GM18873 (cell line): ENCODE measurements around the gene SFRP5.

Source experiments
- ATAC-seq: cut with Tn5 transposase; IDR thresholded peaks from one replicate; pipeline ENCODE4 v1.9.1; 2021; ENCODE audit warnings: mild to moderate bottlenecking, moderate library complexity, moderate number of reproducible peaks; ENCODE audit not compliant: unreplicated experiment, low FRiP score

The SFRP5 gene

DNA sequence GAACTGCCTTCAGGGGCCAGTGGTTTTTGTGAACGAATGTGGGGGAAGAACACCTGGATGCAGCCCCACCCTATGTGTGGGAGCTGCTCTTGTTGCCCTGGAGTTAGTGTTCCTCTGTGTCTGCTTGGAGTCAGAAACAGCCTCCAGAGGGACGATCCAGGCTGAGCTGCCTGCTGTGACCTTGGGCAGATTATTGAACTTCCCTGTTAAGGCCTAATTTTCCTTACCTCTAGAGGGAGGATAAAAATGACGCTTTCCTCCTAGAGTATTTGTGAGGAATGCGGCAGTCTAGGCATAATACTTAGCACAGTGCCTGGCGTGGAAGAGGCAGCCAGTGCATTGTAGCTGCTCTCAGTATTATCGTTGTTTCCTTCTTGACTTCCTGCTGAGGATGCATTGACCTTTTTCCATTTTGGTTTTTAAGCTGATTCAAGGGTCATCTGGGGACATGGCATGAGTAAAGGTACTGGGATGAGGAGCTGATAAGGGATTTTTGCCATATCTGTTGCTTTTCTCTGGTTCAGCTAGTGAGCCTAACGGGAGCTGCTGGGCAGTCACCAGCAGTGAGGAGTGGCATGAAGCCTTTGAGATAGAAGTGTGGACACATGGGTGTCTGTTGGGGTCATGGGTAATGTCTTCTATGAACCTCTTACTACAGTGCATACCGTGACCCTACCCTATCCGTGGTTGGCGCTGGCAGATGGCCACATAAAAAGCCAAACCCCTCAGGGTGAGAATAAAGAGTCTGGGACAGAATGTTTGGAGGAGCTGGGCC lies 28.4 kb downstream of the SFRP5 start:
- ATAC-seq, result no peak

- ATAC-seq, result no peak
Observed at GRCh38 chr10:97740613-97741012, 31.2 kb downstream of the SFRP5 start.

DNA sequence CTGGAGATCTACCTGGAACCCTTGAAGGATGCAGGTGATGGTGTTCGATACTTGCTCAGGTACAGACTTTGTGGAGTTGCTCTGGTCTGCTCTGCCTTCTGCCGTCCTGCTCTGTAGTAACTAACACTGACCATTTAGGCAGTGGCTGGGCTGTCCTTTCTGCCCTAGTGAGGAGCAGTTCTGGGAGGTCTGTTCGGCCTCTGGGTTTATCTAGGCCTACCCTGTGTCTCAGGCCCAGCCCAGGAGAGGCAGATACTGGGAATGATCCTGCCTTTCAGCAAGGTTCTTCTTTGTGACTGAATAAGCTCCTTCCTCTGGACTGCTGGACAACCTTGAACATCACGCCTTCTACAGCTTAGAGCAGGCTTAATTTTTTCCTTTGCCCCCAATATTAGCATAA lies 33.2 kb downstream of the SFRP5 start:
- no peak for ATAC-seq

DNA sequence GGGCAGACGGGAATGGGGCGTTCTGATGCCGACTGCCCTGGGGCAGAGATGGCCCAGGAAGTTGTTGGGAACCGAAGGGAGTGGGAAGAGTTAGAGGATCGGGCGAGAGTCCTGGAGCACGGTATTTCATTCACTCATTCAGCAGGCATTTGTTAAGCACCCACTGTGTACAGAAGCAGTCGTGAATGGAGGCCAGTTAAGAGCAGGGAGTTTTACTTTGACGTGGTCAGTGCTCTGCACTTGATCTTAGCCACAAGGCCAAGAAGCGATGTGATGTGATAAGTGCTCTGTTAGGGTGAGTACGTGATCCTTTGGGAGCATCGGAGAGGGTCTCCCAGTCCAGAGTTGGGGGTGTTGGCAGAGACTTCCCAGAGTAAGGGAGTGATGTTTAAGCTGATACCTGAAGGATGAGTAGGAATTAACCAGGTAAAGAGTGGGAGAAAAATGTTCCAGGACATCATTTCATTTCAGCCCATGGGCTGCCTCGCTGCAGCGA lies 34.0 kb downstream of the SFRP5 start:
- ATAC-seq, result peak; percentile 4

GRCh38 chr10:97736902-97737769 lies 34.7 kb downstream of the SFRP5 start, which contains the start of gene ZFYVE27:
Gene ZFYVE27, plus strand, starts transcription at chr10:97737128. Its CDS starts 1,350 bp downstream, at chr10:97738478.
- ATAC-seq, result peak; percentile 74

DNA sequence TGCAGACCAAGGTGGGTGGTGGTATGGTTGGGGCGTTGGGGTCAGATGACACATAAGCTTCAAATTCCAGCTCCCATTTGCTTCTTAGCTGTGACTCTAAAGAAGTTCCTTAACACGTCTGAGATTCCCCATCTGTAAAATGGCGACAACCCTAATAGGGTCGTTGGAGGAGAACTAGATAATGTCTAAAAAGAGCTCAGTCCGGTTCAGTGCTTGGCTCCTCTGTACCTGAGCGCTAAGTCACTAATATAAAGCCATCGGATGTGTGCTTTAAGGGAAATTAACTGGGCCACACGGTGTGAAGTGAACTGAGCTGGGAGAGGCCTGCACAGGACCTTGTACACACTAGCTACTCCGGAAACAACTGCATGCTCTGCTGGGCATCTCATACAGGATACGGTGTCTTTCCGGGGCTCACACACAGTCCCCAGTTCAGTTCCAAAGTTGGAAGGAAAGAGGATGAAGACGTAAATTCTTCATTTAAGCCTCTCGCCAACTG lies 35.3 kb downstream of the SFRP5 start:
- ATAC-seq, result peak; percentile 4

- ATAC-seq, result no peak
Observed at GRCh38 chr10:97734021-97734420, 37.8 kb downstream of the SFRP5 start.

DNA sequence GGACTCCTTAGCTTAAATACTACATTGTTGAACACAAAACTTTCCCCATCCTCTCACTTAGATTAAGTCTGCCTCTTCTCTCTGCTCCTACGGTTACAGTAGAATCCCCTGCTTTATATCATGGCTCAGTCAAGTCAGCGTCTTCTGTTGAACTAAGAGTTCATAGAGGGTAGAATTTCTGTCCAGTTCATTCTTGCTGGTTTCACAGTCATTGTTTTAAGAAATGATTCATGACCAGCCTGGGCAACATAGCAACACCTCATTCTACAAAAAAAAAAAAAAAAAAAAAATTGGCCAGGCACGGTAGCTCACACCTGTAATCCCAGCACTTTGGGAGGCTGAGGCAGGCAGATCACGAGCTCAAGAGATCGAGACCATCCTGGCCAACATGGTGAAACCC lies 38.5 kb downstream of the SFRP5 start:
- ATAC-seq, result no peak

DNA sequence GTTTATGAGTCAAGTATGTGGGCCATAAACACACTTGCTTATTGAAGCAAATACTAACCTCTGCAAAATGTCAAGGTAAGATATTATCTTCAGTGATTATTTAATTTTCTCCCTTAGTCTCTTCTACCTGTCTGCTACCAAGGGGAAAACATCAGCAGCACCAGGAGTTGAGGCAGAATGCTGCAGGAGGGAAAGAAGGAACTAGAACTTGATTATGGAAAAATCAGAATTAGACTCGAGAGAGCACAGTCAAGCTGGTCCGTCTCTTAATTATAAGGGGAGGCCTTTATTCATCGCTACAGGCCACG lies 39.8 kb downstream of the SFRP5 start:
- no peak for ATAC-seq

DNA sequence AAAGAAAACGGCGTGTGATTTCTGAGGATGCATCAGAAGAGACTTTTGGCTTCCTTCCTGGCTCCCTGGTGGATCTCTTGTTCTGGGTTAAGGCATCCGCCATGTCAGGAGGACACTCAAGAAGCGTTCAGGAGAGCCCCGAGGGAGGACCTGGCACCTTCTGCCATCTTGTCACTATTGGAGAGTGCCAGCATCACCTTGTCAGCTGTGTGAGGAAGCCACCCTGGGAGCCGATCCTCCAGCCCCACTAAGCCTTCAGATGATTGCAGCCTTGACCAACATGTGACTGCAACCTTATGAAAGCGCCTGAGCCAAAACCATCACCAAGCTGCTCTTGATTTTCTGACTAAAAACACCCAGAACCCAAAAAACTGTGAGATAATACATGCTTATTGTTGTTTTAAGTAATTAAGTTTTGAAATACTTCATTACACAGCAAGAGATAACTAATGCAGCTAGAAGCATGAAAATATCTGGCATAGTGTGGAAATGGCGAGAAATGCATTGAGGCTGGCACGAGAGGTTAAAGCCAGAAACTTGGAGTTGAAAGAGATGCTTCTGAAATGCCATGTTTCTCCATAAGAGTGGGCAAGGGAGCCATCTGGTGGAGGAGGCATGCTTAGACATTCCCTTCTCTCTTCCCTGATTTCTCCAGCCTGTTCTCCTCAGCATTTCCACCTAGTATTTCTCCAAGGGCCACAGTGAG lies 40.3 kb downstream of the SFRP5 start:
- no peak for ATAC-seq

GRCh38 chr10:97729014-97729413 lies 42.8 kb downstream of the SFRP5 start:
- no peak for ATAC-seq

- no peak for ATAC-seq
Observed at GRCh38 chr10:97726636-97727178, 45.1 kb downstream of the SFRP5 start.

- ATAC-seq, result no peak
Observed at GRCh38 chr10:97724341-97724941, 47.4 kb downstream of the SFRP5 start.

- ATAC-seq, result no peak
Observed at GRCh38 chr10:97723001-97723400, 48.8 kb downstream of the SFRP5 start.

GRCh38 chr10:97721871-97722780 lies 49.7 kb downstream of the SFRP5 start:
- no peak for ATAC-seq

DNA sequence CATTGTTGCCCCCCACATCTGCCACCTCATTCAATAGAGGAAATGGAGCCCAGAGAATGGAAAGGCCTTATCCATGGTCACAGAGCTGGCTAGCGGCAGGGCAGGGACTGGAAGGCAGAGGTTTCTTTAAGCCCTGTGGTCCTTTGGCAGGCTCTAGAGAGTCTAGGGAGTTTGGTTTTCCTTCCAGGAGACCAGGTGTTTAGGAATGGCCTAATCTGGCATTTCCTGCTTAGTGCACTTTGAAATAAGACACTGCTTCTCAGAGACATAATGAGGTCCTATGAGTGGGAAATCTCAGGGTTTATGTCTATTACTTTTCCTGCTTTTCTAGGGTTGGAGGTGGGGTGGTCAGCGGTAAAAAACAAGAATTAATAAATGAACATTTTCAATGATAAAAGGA lies 52.2 kb downstream of the SFRP5 start:
- no peak for ATAC-seq

- ATAC-seq, result no peak
Observed at GRCh38 chr10:97718659-97719142, 53.1 kb downstream of the SFRP5 start.

DNA sequence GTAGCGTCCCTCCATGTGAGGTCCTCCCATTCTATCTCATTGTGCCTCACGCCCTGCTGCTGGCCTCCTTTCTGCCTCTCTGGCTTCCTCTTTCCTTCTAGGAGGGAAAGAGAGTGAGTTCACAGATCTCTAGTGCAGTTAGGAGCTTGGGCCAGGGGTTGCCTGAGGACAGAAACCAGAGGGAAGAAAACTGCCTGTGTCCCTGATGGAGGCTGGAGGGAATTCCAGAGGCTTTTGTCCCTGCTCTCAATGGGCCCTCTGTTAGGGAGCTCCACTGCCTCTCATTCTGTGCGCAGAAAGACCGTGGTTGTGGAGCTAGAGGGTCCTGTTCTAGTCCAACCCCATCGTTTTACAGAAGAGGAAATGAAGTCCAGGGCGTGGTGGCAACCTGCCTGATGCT lies 53.6 kb downstream of the SFRP5 start:
- ATAC-seq, result no peak

- ATAC-seq, result no peak
Observed at GRCh38 chr10:97717627-97718026, 54.2 kb downstream of the SFRP5 start.
